Endothelial cell of umbilical vein (primary cell): ENCODE data around the gene SOX11. TPM values are rescaled to one million over a fixed set of nuclear protein-coding genes. Genes with fewer than 3 reads are reported as not detected.

Source experiments
- BruUV-seq: library from RNA; stranded (reverse); fragments of 400-500 nt; replicated peaks from 2 replicates; lab custom pipeline; 2021; lab: Mats Ljungman, UMichigan
- CTCF ChIA-PET: fragments of 300-600, 350-600 bp; sonication (Branson Sonifier 250); formaldehyde crosslinking; loops from one replicate; lab custom pipeline; 2021; ENCODE audit warnings: antibody characterized with exemption, inconsistent platforms; lab: Charles Lee
- POLR2A ChIA-PET: fragments of 300-600, 350-600 bp; sonication (Branson Sonifier 250); formaldehyde crosslinking; loops from one replicate; lab custom pipeline; 2021; ENCODE audit warnings: antibody characterized with exemption, inconsistent platforms; lab: Charles Lee
- DNase-seq: peaks from one replicate; pipeline ENCODE4 v3.0.0-alpha.2; 2011; ENCODE audit warnings: low read depth, low spot score
- FAIRE-seq: peaks from 2 replicates; lab custom pipeline; 2011; peaks lifted over from hg19 to GRCh38; lab: Jason Lieb, UNC
- H2AFZ ChIP-seq: 2 replicates; pipeline ENCODE4 v1.6.0; 2012; ENCODE audit warnings: low read depth, low read length, control low read depth, inconsistent platforms
- H3K27ac ChIP-seq: 2 replicates; pipeline ENCODE4 v1.5.1; 2011; ENCODE audit warnings: low read depth, mild to moderate bottlenecking, control low read depth, low read length, moderate library complexity; ENCODE audit not compliant: insufficient read depth
- H3K27me3 ChIP-seq, 2 experiments: 2 replicates each; pipeline versions ENCODE4 v1.6.0 to v1.6.1; 2011; ENCODE audit warnings: low read length in 2 of 2, mixed read lengths in 1 of 2; ENCODE audit not compliant: control insufficient read depth in 2 of 2, insufficient read depth in 2 of 2
- H3K36me3 ChIP-seq, 2 experiments: 2 replicates in 1 of 2; 3 replicates in 1 of 2; pipeline ENCODE4 v1.5.1; 2011; ENCODE audit warnings: low read length in 2 of 2, mild to moderate bottlenecking in 1 of 2, moderate library complexity in 1 of 2; ENCODE audit not compliant: control insufficient read depth in 2 of 2, insufficient read depth in 2 of 2; ENCODE audit errors: extremely low read depth in 1 of 2
- H3K4me1 ChIP-seq: 3 replicates; pipeline ENCODE4 v1.5.1; 2011; ENCODE audit warnings: mild to moderate bottlenecking, low read length; ENCODE audit not compliant: control insufficient read depth, insufficient read depth; ENCODE audit errors: extremely low read depth
- H3K4me2 ChIP-seq: 2 replicates; pipeline ENCODE4 v1.6.1; 2011; ENCODE audit warnings: low read length, control low read depth, mixed read lengths; ENCODE audit not compliant: insufficient read depth
- H3K4me3 ChIP-seq, 3 experiments: fragments of 200-600 bp in 1 of 3; sonication (generic), shearing (Covaris generic) in 1 of 3; replicated peaks in 1 of 3; 2 replicates each; pipeline ENCODE4 v1.5.1; 2011 to 2016; ENCODE audit warnings: control low read depth in 3 of 3, low read length in 3 of 3, mild to moderate bottlenecking in 2 of 3, inconsistent platforms in 1 of 3, low read depth in 1 of 3, moderate library complexity in 1 of 3; ENCODE audit not compliant: insufficient read depth in 1 of 3
- H3K79me2 ChIP-seq: 2 replicates; pipeline ENCODE4 v1.6.0; 2012; ENCODE audit warnings: low read length, inconsistent platforms; ENCODE audit not compliant: control insufficient read depth, insufficient read depth
- H3K9ac ChIP-seq: replicated peaks from 2 replicates; pipeline ENCODE3; 2011; ENCODE audit warnings: low read length, control low read depth; ENCODE audit not compliant: insufficient read depth; ENCODE audit errors: extremely low read depth
- H3K9me1 ChIP-seq: replicated peaks from 3 replicates; pipeline ENCODE4 v1.6.0; 2011; ENCODE audit warnings: mild to moderate bottlenecking, low read length; ENCODE audit not compliant: control insufficient read depth, insufficient read depth; ENCODE audit errors: extremely low read depth
- H3K9me3 ChIP-seq: replicated peaks from 2 replicates; pipeline ENCODE4 v1.5.1; 2012; ENCODE audit warnings: low read length, inconsistent platforms; ENCODE audit not compliant: control insufficient read depth, insufficient read depth
- H4K20me1 ChIP-seq: replicated peaks from 2 replicates; pipeline ENCODE3; 2011; ENCODE audit warnings: mild to moderate bottlenecking, low read length; ENCODE audit not compliant: control insufficient read depth, insufficient read depth; ENCODE audit errors: extremely low read depth
- EZH2 ChIP-seq: IDR thresholded peaks from 2 replicates; pipeline ENCODE4 v1.6.1; 2012; ENCODE audit warnings: borderline replicate concordance, low read depth, mild to moderate bottlenecking, moderate library complexity, low read length, inconsistent platforms; ENCODE audit not compliant: severe bottlenecking
- FOS ChIP-seq: IDR thresholded peaks from 2 replicates; pipeline ENCODE4 v1.6.1; 2011; ENCODE audit warnings: mild to moderate bottlenecking, low read length, moderate library complexity, borderline replicate concordance; ENCODE audit not compliant: insufficient read depth
- GATA2 ChIP-seq: IDR thresholded peaks from 2 replicates; pipeline ENCODE4 v1.7.0; 2011; ENCODE audit warnings: low read depth, mild to moderate bottlenecking, moderate library complexity, mixed read lengths, low read length; ENCODE audit not compliant: insufficient read length, insufficient read depth
- JUN ChIP-seq: IDR thresholded peaks from 2 replicates; pipeline ENCODE4 v1.6.1; 2011; ENCODE audit warnings: borderline replicate concordance, low read depth; ENCODE audit not compliant: insufficient read length, insufficient read depth
- MYC ChIP-seq: IDR thresholded peaks from one replicate; pipeline ENCODE4 v1.6.1; 2011; ENCODE audit warnings: mild to moderate bottlenecking, low read depth, low read length
- POLR2A ChIP-seq: IDR thresholded peaks from 2 replicates; pipeline ENCODE4 v1.6.1; 2012; ENCODE audit warnings: low read depth, mild to moderate bottlenecking, control low read depth, low read length
- POLR2AphosphoS5 ChIP-seq: IDR thresholded peaks from 2 replicates; pipeline ENCODE4 v1.6.1; 2012; ENCODE audit warnings: low read depth, mild to moderate bottlenecking, control low read depth, low read length, moderate library complexity; ENCODE audit not compliant: insufficient read depth
- dilution Hi-C: fragments of 300-500 bp; cut with MboI; formaldehyde crosslinking; loops from one replicate; pipeline ENCODE4 v1.15.0; 2019; ENCODE audit warnings: low sequenced_read_pairs; ENCODE audit not compliant: extremely low pct_ligation_motif_present
- intact Hi-C: fragments of 100-400 bp; cut with micrococcal nuclease; formaldehyde crosslinking; loops from one replicate; pipeline ENCODE4 v1.10.0; 2022
- polyA plus RNA-seq, 4 experiments: library from polyadenylated mRNA; depleted of rRNA in 3 of 4; stranded (reverse) in 3 of 4; unstranded in 1 of 4; fragments of >200 nt; gene quantifications; 2 replicates each; pipeline versions ENCODE4 v1.2.1 to v1.2.3, GENCODE V29; 2011 to 2012; ENCODE audit warnings: missing spikeins in 1 of 4
- total RNA-seq: library from RNA; stranded (reverse); gene quantifications from 2 replicates; pipeline ENCODE4 v1.2.3, GENCODE V29; 2021
- TF ChIP-seq, protein P1 (sequence below), 2 donors: IDR thresholded peaks; 1 replicate in 1 of 2; 2 replicates in 1 of 2; pipeline ENCODE4 v1.5.1; 2011; ENCODE audit warnings: low read length in 2 of 2, mild to moderate bottlenecking in 2 of 2, moderate library complexity in 2 of 2, control low read depth in 1 of 2, inconsistent platforms in 1 of 2, low read depth in 1 of 2; ENCODE audit not compliant: insufficient read depth in 1 of 2; ENCODE audit errors: extremely low read depth in 1 of 2

Gene SOX11
- total and polyA plus RNA-seq, 2 donors (not counting 3 experiments of a cell fraction or from before 2014, with no cell fraction given): not detected

DNA sequence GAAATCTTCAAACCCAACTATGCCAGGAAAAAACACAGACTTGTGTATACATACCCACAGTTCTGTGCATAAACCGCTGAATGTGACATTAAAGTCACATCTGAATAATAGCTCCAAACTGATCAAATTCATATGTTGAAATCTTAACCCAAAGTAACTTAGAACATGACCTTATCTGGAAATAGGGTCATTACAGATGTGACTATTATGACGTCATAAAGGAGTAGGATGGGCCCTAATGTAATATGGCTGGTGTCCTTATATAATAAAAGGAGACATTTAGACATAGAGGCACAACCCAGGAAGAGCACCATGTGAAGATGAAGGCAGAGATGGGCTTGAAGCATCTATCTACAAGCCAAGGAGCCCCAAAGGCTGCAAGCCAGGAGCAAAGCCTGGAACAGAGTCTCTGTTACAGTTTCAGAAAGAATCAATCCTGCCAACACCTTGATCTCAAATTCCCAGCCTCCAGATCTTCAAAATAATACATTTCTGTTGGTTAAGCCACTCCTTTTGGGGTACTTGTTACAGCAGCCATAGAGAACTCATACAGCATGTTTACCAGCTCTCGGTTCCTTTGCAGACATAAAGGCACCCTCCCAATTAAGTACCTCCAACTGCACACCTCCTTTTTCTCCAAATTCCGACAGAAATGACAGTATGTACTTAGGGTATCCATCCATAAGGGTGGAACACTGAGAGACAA lies 27.6 kb downstream of the SOX11 start:
- Histone ChIP-seq H3K9me3 (peaks cover 5% of the 10 kb centered on the region), H3K36me3 (no peaks in the 10 kb centered on the region), H2AFZ (no peak overlapping the region), H3K4me2 (no peak overlapping the region), H3K4me1 (no peaks in the 10 kb centered on the region), H3K9ac (no peak overlapping the region), H4K20me1 (no peaks in the 10 kb centered on the region), H3K27me3 (no peaks in the 10 kb centered on the region), H3K9me1 (no peaks in the 10 kb centered on the region), H3K4me3 (no peak overlapping the region), H3K79me2 (no peaks in the 10 kb centered on the region), H3K27ac (no peak overlapping the region)
- TF ChIP-seq MYC (no peak), POLR2AphosphoS5 (no peak), JUN (no peak), EZH2 (no peak), FOS (no peak), POLR2A (no peak)
- no peak for FAIRE-seq
- intact Hi-C loops: no loop called here
- no TSS peak for BruUV-seq
- no peak for DNase-seq
- CTCF ChIA-PET: no interaction called here
- POLR2A ChIA-PET: no interaction called here
- dilution Hi-C loops: no loop called here

DNA sequence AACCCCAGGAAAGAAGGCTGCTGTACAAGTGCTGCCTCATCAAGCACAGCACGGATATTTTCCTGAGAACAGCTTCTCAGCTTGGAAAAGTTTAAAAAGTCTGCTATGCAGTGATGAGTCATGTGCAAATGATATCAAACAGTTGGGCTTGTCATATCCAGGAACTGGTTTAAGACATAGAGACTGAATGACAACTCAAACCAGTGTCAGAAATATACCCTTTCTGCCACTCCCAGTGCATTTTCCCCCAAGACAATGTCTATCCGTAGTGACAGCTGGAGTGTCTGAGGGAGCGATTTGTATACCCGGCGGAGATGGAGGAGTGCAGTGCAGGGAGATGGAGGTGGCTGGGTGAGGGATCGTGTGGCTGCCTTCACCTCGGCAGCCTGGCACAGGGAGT lies 28.2 kb downstream of the SOX11 start:
- H2AFZ ChIP-seq: no peak overlapping the region

More for the DNA sequence above, 28.2 kb downstream of the SOX11 start:
- Histone ChIP-seq H3K4me2 (no peak overlapping the region), H4K20me1 (no peaks in the 10 kb centered on the region), H3K9ac (no peak overlapping the region), H3K27me3 (no peaks in the 10 kb centered on the region), H3K79me2 (no peaks in the 10 kb centered on the region), H3K4me3 (no peak overlapping the region), H3K4me1 (no peaks in the 10 kb centered on the region), H3K36me3 (no peaks in the 10 kb centered on the region), H3K9me1 (no peaks in the 10 kb centered on the region), H3K27ac (no peak overlapping the region), H3K9me3 (peaks cover 3% of the 10 kb centered on the region)
- TF ChIP-seq JUN: peak; percentile 12
- no peak for TF ChIP-seq POLR2AphosphoS5
- no peak for TF ChIP-seq GATA2
- no peak for TF ChIP-seq EZH2
- TF ChIP-seq, protein P1, sequence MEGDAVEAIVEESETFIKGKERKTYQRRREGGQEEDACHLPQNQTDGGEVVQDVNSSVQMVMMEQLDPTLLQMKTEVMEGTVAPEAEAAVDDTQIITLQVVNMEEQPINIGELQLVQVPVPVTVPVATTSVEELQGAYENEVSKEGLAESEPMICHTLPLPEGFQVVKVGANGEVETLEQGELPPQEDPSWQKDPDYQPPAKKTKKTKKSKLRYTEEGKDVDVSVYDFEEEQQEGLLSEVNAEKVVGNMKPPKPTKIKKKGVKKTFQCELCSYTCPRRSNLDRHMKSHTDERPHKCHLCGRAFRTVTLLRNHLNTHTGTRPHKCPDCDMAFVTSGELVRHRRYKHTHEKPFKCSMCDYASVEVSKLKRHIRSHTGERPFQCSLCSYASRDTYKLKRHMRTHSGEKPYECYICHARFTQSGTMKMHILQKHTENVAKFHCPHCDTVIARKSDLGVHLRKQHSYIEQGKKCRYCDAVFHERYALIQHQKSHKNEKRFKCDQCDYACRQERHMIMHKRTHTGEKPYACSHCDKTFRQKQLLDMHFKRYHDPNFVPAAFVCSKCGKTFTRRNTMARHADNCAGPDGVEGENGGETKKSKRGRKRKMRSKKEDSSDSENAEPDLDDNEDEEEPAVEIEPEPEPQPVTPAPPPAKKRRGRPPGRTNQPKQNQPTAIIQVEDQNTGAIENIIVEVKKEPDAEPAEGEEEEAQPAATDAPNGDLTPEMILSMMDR (IDR thresholded peaks at IDR 0.05; ENCODE audit: extremely low read depth in 1 of 2, insufficient read depth in 1 of 2, low read depth in 1 of 2, low read length in 2 of 2): no peak
- TF ChIP-seq FOS: no peak
- TF ChIP-seq POLR2A: no peak
- ChIA-PET CTCF (no interaction called here), POLR2A (no interaction called here)
- DNase-seq (no peak), FAIRE-seq (no peak)
- intact Hi-C loops (no loop called here), dilution Hi-C loops (no loop called here)
- no TSS peak for BruUV-seq
